ENCODE measurements around the gene CIPC.

The CIPC gene

DNA sequence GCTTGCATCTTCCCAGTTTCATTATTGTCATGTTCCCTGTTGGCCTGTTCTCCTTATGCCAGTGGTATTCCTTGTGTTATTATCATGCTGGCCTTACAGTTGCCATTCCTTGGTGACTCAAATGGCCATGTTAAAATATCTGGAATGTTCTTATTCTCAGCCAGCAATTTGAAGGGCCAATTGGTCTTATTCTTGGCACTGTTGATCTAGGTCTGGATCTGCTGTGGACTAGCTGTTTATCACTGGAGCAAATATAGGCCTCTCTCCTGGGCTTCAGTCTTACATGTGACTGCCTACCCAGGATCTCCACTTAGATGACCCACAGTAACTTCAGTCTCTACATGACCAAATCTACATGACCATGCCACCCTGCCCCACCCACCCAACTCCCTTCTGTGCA, 5.4 kb downstream of the CIPC start:
- DNase-seq (ENCODE audit: low read depth in 2 of 2) = no peak

DNA sequence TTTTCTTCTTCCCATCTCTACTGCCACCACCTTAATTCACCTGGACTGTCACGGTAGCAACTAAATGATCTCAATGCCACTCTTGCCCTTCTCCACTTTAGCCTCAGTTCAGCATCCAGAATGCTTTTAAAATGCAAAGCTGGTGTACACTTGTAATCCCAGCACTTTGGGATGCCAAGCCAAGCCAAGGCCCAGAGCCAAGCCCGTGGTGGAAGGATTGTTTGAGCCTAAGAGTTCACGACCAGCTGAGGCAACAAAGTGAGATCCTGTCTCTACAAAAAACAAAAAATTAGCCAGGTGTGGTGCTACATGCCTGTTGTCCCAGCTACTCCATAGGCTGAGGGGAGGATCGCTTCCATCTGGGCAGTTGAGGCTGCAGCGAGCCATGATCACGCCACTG, 5.9 kb downstream of the CIPC start:
- no peak for DNase-seq (ENCODE audit: low read depth in 2 of 2)

DNA sequence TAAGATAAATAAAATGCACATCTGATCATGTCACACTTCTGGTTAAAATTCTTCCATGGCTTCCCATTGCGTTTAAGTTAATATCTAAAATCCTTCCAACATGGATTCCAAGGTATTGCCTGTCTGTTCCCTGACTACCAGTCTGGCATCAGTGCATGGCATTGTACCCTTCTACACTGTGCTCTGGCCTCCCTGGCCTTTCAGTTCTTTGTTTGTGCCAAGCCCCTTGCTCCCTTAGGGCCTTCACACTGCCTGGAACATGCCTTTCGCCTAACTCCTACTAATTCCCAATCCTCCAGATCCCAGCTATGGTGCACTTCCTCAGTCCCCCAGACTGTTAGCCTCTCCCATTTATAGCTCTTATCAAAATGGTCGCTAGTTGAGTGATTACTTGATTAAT, 6.3 kb downstream of the CIPC start:
- no peak for DNase-seq (ENCODE audit: low read depth in 2 of 2)

DNA sequence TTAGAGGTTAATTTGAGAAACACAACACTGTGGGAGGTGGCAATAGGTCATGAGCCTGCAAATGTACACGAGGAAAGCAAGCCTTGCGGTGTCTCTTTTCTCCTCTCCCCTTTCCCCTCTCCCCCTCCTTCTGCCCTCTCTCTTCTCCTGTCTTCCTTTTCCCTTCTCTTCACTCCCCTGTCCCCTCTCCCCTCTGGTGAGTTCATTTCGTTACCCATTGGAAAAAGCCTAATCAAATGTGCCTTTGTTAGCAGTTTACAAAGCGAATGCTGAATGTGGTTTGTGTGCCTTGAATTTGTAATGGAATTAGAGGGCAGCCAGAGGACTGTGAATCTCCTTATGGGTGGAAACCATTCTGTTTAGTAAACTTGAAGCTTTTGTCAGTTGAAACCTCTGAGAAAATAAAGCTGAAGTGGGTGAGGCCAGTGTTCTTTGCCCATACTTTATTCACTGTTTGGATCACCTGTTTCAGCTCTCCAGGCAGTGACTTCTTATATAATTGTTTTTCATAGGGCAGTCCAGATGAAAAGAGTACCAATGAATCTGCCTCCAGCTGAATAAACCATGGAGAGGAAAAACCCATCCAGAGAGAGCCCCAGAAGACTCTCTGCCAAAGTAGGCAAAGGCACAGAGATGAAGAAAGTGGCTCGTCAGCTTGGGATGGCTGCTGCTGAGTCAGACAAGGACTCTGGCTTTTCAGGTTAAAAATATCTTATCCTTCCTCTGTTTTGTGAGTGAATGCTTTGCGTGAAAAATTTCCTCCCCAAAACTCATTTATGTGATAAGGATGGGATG, 7.3 kb downstream of the CIPC start:
- no peak for DNase-seq (ENCODE audit: low read depth in 2 of 2)

DNA sequence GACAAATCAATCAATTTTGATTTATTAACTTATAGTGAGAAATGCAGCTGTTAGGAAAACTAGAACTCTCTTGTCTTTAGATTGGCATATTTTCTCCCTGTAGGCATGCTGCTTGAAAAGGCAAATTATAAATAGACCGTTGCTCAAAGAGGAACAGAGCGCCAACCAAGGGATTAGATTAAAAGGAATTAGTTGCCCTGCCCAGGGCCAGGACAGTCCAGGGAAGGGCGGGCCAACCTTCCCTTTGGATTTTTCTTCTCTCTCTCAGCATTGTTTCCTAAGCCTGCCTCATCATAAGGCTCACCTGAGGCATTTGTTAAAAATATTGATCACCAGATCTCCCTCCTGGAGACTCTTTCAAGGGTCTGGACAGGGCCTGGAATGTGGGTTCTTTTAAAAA, 8.6 kb downstream of the CIPC start:
- no peak for DNase-seq (ENCODE audit: low read depth in 2 of 2)

DNA sequence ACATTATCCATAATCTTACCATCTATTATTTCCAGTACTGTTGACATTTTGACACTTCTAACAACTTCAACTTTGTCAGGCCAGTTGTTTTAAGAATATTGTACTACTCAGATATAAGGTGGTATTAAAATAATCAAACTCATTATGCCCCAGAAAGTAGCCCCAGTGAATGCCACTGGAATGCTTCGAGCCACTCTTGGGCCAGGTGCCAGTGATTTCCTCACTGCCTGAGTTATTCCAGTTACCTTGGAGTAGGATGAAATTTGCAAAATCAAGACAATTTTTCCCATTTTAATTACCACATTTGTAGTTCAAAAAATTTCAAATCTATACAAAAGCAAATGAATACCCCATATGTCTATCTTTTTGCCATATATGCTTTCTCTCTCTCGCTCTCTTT, 9.2 kb downstream of the CIPC start:
- DNase-seq (ENCODE audit: low read depth in 2 of 2) = no peak

DNA sequence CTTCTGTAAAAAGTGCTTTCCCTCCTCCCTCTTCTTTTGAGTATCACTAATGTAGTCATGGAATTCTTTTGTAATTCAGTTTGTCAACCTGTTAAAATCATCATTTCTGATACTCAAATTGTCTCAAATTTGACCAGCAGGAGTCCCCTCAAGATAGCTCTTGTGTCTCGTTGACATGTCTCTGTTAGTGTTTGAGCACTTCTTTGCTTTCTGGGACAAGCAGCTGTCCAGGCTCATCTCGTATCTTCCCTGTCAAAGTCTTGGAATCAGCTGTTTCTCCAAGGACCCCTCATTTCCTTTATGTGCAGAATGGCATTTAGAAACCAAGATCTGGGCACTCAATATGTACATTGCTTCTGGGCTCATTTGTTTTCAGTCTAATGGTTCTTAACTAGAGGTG, 10.7 kb downstream of the CIPC start:
- DNase-seq (ENCODE audit: low read depth in 2 of 2) = no peak

DNA sequence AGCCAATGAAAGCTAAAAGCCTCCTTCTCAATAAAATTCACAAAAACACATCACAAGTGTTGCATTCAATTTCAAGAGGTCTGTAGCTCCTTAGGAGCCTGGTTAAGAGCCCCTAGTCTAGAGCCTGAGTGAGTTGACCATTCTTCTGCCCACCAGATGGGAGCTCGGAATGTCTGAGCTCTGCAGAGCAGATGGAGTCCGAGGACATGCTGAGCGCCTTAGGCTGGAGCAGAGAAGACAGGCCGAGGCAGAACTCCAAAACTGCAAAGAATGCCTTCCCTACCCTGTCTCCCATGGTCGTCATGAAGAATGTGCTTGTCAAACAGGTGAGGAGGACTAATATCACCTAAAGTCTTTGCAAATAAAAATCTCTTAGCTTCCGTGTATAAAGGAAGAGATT, 11.6 kb downstream of the CIPC start:
- DNase-seq (ENCODE audit: low read depth in 2 of 2) = no peak

DNA sequence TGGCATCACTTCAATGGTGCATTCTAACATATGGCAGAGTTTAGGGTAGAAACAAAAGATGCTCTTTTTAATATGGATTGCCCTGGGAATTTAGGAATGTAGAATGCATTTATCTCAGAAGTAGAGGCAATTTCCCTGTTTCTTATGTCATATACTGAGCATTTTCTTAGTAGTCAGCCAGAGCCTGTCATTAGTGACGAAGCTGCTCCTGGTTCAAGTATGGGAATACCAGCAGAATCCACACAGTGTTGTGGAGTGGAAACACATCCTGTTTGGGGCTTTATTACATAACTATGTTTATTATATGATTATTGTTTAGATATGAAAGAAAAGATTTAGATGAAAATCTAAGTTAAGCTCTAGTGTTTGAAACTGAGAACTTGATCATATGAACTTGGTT, 12.2 kb downstream of the CIPC start:
- no peak for DNase-seq (ENCODE audit: low read depth in 2 of 2)

DNA sequence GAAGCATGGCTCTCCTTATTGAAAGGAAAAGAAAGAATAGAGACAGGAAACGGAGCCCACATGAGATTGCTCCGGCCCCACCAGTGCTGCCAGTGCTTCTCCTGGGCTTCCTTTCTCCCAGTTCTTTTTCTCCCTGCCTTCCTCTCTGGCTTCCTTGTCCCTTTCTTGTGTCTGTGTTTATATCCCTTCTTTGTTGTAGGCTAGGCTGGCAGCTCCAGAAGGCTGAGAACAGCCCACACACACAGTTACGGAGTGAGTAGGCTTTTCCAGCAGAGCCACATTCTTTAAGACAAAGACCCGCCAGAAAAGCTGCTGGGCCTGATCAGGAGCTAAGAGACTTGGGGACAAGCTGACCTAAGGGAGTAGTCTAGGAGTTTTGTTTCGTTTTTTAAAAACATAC, 13.0 kb downstream of the CIPC start:
- DNase-seq (ENCODE audit: low read depth in 2 of 2) = no peak

DNA sequence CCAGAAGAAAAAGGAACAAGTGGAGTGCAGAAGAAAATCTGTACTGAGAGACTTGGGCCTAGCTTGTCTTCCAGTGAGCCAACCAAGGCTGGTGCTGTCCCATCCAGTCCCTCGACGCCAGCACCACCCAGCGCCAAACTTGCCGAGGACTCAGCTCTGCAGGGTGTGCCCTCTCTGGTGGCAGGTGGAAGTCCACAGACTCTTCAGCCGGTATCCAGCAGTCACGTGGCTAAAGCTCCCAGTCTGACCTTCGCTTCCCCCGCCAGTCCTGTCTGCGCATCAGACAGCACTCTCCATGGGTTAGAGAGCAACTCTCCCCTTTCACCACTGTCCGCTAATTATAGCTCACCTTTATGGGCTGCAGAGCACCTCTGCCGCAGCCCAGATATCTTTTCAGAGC, 15.6 kb downstream of the CIPC start:
- DNase-seq (ENCODE audit: low read depth in 2 of 2) = no peak

DNA sequence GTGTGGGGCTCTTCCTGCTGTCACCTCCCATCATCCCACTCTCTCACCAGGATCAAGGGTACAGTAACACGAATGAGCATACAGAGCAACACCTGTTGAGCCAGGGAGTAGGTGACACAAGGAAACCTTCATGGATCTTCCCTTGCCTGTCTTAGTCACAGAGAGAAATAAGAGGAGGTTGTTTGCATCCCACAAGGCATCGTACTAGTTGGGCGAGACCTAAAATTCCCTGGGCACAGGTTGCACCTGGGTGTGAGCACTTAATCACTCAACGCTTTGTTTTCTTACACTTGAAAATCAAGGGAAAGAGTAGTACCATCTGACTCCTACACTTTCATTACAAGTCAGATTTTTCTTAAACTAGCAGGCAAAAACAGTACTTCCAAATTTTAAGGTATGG, 16.6 kb downstream of the CIPC start:
- no peak for DNase-seq (ENCODE audit: low read depth in 2 of 2)

DNA sequence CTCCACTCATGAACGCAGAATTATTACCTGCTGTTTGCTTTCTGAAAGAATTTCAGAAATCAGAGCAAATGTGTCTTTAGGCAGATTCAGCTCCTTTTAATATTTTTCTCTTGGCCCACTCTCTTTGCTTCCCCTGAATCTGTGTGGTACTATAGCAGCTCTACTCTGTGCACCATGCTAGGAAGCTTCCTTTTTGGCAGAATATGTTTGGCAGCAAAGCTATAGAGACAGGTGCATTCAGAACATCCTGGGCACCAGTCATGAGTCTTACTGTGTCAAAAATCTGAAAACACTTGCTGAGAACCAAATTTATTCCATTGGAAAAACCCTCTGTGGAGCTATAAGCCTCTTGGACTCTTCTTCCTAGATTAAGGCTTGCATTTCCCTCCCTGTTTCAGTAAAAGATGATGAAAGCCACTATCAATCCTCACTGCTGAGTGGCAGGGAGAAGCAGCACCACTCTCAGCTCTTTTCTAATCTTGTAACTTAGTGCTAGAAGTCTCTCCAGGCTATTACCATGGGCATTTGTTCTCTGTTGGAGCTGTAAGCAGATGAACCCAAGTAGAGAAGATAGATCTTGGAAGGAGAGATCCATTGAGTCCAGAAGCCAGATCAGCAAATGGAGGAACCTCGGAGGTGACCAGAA, 18.2 kb downstream of the CIPC start:
- DNase-seq (ENCODE audit: low read depth in 2 of 2) = no peak

DNA sequence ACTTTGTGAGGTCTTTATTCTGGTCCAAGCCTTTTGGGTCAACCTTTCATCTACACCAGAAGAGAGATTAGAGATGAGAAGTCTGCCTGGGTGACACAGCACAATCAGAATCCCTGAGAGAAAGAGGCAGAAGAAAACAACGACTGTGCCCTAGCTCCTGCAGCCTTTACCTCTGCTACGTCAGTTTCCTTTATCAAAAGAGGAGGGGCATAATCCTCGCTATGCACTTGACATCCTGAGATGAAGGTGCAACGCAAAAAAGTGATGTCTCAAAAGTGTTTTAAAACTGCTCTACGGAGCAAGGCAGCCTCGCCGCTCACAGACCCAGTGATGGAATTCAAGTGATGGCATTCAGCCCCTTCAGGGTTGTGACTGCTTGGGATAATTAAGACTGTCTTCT, 21.8 kb downstream of the CIPC start:
- DNase-seq (ENCODE audit: low read depth in 2 of 2) = no peak

DNA sequence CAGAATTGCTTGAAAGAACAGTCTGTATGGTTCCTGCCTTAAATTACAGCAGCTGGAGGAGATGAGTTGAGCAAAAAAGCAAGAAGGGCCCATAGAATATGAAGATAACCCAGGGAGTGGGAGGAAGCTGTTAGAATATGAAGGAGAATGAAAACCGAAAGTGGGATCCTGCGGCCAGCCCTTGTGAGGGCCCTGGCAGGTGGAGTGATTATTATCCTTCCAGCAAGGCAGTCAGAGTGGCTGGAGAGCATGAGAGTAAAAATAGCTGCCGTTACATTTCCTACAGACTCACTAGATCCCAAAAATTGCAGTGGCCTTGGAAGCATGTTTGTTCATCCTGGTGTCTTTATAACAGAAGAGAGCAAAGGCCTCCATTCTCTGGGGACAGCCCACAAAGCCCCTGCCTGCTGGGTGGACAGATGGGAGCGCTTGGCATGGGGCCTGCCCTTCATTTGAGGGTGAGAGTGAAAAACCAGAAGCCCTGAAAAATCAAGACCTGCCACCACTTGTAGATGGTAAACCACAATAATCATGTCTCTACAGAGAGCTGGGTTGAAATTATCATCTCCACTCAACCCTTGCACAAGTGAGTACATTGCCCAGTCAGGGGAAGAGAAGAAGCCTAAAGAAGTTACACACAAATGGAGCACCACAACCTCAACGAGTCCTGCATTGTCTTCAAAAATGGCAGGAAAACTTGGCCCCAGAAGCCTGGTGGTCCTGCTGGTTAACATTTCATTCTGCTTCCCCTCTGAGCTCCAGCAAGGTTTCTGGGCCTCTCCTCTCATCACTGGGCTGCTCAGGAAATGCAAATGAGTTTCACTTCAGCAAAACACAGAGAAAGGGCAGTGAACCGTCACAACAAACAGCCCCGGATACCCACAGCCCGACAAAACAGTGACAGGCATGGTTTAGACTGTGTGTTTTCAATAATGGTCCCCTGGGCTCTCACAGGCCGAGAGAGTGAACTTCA, 23.0 kb downstream of the CIPC start:
- no peak for DNase-seq (ENCODE audit: low read depth in 2 of 2)

DNA sequence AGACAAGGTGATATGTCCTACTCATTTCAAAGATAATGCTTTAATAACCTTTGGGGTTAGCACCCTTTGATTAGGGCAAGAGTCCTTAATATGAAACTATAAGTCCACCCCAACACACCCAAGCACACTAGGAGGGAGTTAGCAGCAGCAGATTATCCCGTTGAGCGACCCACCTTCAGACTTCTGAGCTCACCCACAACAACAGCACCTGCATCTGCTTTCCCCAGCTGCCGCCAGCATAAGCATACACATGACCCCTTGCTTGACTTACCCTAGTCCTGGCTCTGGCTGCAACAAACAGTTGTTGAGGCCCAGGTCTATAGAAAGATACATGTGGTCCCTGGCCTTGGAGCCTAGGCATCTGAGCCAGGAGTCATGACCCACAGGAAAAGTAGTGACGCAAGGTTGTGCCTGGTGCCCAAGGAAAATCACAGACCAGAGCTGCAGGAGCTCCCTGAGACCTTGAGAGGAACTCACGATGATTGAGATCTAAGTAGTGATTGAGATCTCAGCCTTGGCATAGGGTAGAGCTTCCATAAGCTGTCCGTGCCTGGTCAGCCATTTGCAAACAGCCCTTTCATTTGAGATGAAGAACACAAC, 24.6 kb downstream of the CIPC start:
- DNase-seq (ENCODE audit: low read depth in 2 of 2) = no peak

DNA sequence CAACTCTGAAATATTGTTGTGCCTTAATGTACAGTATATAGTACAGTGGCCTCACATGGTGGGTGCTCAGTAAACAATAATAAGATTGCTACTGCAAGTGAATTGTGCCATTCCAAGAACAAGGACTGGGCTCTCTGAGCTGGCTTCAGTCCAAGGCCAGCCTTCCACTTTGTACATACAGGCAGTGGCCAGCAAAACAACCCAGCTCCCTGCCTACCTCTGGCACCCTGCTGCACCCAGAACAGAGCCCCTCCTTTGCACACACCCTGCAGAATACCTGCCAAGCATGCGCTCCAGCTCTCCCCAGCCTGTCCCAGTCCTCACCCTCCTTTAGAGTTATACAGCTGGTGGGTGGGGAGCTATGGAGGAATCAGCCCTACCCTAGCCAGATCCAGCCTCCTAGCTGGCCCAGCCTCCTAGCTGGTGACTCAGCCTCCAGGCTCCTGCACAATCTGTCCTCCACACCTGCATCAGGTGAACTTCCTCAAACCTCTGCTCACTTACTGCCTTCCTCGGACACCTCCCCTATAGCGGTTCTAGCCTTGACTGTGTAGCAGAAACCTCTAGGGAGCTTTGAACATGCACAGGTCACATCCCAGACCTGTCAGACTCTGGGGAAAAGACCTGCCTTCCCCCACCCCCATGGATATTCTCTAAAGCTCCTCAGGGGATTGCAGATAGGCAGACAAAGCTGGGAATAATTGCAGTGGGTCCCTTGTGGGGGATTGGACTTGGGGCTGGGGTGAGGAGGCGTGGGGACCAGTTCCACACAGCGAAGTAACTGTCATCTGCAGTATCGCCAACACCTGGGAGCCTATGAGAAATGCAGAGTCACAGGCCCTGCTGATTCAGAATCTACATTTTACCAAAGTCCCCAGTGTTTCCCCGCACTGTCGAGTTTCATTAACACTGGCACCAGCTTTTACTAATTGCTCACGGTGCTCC, 25.6 kb downstream of the CIPC start:
- DNase-seq (ENCODE audit: low read depth in 2 of 2) = no peak

DNA sequence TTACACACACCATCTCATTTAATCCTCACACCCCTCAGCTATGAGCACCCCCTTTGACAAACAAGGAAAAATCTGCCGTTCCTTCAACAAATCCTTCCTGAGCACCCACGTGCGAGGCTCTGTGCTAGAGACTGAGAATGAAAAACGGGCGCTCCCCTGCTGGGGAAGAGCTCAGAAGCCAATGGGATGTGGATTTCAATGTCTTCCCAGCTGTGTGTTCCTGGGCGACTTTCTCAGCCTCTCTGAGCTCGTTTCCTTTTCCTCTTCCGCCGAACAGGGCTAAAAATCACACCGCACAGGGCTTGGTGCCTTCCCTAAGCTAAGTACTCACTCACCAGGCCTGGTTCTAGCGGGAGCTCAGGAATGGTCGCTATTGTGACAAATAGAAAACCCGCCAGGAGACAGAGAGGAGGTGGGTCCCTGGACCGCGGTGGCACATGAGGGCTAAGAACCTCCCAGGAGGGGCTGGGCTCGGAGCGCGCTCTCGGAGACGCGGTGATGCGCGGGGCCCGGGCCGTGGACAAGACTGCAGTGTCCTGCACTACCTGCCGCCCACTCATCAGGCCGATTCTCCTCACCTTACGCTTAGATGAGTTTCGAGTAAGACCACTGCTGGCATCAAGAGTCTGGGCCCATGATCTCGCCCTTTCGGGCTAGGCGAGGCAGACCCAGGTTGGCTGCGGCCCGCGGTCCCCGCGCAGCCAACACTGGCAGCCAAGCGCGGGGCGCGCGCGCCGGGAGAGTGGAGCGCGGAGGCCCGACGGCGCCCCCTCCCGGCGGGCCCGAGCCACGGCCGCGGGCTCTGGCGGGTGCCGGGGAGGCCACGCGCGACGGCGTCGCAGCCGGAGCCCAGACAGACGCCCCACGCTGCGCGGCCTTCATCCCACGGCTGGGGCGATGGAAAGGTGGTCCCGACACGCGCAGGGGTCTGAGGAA, 26.6 kb downstream of the CIPC start:
- DNase-seq (ENCODE audit: low read depth in 2 of 2) = peak; percentile 28 to 43

DNA sequence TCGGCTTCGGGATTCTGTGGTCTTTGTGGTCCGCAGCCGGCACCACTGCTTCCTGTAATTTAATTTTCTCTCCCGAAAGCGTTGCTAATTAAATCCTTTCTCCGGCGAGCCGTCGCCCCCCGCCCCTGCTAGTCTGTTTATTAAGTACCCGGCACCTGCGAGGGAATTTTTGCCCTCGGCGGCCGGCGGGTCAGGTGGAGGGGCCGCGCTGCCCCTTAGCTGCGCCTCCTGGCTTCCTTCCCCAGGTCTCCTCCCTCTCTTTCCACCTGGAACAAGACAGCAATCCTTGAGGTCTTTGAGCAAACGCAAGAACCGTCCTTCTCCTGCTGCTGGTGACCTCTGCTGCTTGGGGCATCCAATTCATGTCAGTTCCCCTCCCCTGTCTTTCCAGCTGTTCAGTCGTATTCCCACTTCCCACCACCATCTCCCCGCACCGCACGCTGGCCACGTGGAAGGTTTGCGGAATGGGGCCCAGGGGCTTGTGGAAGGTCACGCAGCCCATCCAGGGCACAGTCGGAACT, 27.3 kb downstream of the CIPC start:
- no peak for DNase-seq (ENCODE audit: low read depth in 2 of 2)
